Activated T-helper 1 cell treated with Interleukin-2 at 50 U/mL for 16 hours (primary cell): ENCODE results near the gene ARGLU1.

Source experiments
- DNase-seq: peaks from one replicate; pipeline ENCODE4 v3.0.0-alpha.2; 2020; ENCODE audit warnings: low read depth

ARGLU1 gene

DNA sequence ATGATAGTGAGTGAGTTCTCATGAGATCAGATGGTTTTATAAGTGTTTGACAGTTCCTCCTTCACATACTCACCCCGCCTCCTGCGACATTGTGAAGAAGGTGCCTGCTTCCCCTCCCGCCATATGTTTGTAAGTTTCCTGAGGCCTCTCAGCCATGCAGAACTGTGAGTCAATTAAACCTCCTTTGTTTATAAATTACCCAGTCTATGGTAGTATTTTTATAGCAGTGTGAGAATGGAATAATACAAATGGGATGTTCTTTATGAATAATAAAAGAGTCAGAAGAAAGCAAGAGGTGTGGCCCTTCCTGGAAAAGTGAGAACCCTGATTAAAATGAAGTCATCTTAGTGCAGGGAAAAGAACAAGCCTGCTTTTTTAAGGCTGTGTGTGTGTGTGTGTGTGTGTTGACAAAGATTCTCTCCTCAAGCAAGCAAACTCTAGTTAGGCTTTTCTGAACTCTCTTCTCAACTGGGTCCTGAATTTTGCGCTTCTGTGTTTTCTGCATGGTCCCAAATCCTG, 18.8 kb upstream of the ARGLU1 start:
- DNase-seq: no peak

DNA sequence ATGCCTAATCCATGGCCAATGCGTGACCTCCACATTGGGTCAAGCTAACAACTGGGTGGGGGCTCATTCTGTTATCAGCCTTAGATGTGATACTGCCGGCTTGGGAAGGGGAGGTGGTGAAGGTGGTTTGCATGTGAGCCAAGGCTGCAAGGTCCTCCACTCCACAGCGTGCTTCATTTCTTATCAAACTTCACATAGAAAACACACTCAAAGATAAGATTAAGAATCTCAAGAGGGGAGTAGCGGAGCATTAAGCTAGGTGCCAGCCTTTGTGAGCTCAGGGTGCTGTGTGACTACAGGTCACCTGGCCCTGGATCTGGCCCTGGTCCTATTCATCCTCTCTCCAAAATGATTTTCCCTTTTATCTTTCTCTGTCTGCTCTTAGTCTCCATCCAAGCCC, 13.3 kb upstream of the ARGLU1 start:
- no peak for DNase-seq

DNA sequence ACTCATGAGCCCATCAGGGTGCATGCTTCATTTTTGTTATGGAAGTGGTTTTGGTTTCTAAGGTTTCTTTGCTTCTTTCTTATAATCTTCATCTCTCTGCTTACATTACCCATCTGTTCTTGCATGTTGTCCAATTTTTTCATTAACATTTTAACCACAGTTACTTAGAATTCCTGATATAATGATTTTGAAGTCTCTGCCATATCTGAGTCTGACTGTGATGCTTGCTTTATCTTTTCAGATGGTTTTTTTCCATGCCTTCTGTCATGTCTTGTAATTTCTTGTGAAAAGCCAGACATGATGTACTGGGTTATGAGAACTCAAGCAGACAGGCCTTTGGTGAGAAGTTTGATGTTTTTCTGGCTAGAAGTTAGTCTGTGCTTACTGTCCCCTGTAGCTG, 8.0 kb upstream of the ARGLU1 start:
- no peak for DNase-seq

DNA sequence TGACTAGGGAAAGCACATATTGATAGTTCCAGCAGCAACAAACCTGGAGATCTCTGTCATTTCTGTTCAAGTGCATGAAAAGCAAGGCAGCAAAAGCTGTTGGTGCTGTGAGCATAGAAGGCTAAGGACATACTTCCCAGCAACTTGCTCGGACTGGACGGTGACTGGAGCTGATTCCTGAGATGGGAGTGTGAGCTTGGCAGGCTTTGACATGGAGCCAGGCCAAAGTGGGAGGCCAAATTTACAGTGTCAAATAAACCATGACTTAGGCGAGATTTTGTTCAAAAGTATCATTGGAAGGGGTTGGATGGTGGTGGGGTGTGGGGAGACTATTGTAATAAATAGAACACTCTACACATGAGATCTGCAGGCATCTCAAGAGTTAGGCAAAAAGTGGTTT, 5.9 kb upstream of the ARGLU1 start:
- DNase-seq: no peak

DNA sequence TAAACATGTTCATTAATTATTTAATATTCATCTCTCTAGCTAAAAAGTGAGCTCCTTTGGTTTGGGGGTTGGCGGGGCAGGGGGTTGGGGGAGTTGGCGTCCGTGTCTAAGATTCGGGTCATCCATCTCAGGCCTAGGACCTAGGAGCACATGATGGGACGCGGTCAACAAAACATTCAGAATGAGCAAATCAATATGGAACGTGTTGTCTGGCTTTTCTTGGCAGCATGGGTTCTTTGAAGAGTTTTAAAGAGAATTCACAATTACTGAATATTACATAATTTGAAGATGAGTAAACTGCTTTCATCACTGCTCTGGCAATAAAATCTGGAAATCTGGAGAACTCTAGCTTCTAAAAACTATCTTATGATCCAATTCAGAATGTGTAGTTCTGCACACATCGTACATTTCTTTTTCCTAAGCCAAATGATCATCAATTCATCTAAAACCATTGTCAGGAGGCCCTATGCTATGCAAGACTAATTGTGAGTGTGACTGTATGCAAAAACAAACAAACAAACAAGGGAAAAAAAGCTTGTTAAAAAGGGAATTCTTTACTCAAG, 5.4 kb upstream of the ARGLU1 start:
- no peak for DNase-seq

DNA sequence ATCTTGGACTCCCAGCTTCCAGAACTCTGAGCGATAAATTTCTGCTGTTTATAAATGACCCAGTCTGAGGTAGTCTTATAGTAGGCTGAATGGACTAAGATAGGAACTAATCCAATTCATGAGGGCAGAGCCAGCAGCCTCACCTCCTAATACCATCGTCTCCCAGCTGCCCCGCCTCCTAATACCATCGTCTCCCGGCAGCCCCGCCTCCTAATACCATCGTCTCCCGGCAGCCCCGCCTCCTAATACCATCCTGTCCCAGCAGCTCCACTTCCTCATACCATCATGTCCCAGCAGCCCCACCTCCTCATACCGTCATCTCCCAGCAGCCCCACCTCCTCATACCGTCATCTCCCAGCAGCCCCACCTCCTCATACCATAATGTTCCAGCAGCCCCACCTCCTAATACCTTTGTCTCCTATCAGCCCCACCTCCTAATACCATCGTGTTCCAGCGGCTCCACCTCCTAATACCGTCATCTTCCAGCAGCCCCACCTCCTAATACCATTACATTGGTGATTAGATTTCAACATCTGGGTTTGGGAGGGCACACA, 2.4 kb upstream of the ARGLU1 start:
- peak; percentile 56 for DNase-seq

DNA sequence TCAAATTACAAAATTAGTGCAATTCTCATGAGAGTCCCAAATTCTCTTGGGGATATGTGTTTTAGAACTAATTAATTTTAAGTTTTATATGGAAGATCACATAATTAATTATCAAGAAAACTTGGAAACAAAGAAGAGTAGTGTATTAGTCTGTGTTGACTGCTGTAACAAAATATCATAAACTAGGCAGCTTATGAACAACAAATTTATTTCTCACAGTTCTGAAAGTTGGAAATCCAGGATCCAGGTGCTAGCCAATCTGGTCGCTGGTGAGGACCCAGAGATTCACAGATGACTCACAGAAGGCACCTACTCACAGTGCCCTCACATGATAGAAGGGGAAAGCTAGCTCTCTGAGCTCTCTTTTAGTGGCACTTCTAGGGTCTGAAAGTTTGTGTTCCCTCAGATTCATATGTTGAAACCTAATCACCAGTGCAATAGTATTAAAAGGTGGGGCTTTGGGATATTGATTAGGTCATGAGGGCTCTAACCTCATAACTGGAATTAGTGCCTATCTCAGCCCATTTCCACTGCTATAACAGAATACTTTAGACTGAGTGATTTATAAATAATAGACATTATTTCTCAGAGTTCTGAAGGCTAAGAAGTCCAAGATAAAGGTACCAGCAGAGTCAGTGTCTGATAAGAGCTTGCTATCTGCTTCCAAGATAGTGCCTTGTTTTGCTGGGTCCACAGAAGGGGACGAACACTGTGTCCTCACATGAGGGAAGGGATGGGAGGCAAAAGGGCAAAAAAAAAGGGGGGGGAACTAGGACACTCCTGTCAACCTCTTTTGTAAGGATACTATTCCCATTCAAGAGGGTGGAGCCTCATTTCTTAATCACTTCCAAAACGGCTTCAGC, 1.5 kb upstream of the ARGLU1 start:
- no peak for DNase-seq

DNA sequence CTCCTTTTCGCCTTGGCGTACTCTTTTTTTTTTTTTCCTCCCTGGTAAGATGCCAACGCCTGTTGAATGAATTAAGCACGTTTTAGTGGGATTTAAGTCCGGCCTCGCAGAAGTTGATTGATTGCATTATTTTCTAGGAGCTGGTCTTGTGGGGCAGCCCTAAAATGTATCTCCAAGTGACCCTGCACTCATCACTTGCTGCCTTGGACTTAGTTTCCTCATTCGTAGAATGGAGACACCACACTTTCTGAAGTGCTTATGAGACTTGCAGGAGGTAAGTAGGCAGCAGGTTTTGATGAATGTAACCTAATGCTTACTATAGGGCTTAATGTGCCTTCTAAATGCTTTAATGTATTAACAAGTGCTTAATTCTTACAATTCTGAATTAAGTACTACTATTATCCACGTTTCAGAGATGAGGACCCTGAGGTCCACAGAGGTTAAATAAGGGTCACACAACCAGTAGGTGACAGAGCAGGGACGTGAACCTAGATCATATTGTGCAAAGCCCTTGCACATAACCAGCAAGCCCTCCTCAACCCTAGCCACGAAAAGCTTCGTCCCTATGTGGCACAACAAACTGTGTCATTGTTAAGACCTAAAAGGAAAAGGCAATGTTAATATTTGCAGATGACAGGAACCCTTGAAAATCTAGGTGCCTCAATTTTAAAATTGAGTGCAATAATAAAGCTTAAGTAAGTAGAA, 514 bp upstream of the ARGLU1 start:
- DNase-seq: no peak

DNA sequence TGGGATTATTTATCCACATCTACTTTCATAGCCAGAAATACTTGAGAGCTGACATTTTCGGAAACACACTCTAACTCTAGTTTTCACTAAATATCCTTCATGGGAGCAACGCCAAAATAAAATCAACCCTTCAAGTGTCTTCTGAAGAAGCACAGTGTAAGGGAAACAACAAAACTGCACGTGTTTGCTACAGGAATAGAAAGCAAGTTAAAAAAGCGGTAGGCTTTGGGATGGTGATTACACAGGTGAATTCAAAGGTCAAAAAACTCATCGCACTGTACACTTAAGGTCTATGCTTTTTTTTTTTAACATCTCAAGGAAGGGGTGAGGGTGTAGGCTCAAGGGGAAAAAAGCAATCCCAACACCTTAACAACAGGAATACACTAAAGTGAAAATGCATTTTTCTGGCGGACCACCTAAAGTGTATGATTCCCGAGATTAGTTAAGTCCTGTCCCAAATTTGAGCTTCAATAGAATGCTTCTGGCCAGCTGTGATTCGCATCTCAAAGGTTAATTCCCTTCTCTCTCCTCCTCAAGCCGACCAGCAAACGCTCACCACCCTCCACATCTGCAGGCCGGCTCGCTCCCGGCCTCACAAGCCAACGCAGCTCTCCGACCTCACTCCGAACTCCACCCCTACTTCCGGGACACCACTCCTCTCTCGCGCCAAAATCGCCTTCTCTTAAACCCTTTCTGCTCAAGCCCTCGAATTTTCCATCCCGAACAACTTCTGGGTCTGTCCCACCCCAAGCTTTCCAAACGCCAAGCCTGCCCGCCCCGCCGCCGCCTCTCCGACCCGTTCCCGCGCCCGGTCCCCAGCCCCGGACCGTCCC, 1.1 kb downstream of the ARGLU1 start:
- DNase-seq: peak; percentile 15

DNA sequence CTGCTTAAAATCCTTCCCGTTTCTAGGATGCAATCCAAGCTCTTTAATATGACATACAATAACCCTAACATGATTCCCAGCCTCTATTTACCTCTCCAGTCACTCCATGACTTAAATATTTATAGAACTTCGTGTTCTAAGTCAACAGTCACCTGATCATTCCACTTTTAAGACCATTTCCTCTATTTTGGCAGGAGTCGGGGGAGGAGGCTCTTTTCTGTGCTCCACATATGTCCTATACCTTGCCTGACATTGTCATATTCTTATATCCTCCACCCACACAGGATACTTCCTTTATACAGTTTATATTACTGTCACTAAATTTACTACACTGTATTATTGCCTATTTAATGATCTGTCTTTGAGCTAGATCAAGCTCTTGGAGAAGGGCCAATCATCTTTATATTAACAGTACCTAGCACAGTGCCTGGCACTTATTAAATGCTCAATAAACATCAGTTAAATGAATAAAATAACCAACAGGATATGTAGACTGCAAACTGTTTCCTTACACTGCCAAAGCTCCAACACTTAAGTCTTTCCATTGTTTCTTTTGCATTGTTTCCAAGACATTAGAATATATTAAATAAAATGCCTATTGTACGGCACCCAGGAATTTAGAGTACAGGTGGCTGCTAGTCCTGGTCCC, 2.7 kb downstream of the ARGLU1 start:
- no peak for DNase-seq

DNA sequence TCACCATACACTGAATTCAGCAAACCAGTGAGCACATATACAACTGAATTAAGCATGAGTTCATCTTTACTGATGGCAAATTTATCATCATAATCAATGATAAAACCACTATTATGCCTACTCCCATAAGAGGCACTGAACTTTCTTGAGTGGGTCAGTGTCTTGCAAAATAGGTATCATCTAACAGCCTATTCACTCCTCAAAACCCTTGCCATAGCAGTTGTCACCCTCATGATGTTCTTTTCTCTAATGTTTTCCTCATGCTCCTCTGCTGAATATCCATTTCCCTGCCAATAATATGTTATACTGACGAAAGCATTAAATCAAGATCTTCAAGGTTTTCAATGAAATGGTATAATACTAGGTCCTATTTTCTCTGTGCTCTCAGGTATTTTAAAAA, 5.6 kb downstream of the ARGLU1 start:
- no peak for DNase-seq

DNA sequence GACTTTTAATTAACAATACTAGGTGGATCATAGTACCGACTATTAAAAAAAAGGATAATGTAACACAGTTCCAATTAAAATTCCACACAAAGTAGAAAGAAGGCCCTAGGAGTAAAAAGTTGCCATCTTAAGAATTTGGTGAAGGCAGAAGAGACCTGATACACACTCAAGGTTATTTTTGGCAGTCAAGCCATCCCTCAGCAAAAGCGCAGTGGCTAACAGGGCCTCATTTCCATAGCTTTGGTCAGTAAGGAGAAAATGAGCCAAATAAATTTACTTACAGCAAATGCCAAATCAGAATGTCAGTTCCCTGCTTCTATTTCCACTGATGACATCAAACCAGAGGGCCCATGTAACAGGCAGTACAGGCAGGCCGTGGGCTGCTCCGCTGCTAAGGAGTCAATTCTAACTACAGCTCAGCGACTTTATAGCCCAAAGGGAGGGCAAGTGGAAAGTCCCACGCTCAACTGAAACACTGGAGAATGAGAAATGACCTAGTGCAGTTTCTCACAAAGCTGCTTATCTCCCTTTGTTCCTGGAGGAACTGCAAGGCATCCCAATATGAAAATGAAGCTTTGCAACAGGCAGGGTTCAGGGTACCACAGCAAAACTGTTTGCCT, 6.3 kb downstream of the ARGLU1 start:
- DNase-seq: no peak

DNA sequence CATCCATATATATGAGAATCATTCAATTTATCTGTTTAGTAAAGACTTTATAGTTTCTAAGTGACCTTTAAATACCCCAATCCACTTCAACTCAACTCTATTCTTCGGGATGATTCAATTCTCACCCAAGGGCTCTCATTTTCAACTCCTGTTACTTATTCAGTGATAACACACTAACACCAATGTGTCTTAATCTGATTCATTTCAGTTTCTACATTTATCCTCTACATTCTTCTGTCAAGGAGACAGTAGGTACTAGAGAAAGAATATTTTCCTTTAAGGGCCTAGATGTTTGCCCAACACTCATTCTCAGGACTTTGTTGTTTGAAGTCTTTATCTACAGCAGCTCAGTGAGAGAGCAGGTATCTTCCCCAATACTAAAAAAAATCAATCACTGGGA, 7.1 kb downstream of the ARGLU1 start:
- DNase-seq: no peak

DNA sequence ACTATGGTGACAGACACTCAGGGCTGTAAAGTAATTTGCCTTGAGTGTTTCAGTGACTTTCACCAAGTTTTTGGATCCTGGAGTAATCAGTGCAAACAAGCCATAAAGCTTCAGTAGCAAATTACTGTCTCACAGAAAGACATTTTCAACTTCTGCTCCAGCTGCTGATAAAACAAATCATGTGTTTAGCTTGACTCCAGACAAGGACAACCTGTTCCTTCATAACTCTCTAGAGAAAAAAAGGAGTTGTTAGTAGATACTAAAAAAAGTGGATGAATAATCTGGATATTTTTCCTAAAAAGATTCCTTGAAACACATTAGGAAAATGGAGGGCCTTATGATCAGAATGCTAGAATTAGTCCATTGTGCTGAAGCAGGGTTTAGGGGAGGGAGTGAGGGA, 9.4 kb downstream of the ARGLU1 start:
- no peak for DNase-seq

DNA sequence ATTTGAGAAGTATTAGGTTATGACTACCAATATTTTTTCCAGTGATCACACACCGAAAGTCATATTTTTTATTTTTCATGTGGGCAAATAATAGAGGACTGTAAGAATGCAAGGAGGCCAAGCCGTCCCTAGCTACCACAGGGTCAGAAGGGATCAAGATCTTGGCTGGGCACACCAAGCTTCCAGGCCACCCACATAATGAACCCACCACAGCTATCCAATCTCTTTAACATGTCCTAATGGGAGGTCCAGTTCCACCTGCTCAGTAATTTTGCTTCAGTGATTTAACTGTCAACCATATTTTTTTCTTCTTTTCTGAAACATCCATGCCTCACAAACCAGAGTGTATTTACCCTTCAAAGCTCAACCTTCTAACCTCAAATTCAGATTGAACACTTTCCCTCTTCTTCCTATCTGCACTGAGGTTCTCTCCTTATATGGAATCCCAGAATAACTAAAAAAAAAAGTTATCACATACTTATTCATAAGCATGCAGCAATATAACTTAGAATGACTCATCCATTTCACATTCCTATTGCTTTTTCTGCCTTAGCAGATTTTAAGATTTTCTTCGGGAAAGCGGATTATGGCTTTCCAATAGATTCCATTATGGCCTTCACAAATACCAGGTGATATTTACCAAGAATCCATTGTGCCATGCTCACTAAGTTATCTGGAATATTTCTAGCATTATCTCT, 12.2 kb downstream of the ARGLU1 start:
- DNase-seq: no peak

DNA sequence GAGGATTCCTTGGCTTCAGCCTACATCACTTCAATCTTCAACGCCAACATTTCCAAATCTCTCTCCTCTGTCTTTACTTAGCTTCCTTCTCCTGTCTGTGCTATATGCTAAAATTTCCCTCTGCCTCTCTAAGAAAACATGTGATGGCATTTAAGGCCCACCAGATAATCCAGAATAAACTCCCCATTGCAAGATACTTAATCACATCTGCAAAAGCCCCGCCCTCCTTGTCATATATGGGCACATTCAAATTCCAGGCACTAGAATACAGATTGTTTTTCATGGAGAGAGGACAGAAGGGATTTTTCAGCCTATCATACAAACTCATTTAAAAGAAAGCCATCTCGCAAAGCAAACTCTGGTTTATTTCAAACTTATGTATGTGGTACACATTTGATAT, 16.2 kb downstream of the ARGLU1 start:
- DNase-seq: no peak

DNA sequence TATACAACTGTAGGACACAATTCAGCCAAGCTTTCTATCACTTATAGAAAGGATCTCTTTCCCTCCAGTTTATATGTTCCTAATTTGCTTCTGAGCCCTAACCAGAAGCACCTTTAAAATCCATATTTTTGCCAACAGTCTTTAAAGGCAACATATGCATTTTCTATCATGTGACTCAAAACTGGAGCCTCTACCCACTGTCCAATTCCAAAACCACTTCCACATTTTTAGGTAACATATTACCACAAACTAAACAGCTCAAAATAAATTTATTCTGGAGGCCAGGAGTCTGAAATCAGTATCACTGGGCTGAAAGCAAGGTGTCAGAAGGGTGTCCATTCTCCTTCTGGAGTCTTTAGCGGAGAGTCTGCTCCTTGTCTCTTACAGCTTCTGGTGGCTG, 16.6 kb downstream of the ARGLU1 start:
- no peak for DNase-seq

DNA sequence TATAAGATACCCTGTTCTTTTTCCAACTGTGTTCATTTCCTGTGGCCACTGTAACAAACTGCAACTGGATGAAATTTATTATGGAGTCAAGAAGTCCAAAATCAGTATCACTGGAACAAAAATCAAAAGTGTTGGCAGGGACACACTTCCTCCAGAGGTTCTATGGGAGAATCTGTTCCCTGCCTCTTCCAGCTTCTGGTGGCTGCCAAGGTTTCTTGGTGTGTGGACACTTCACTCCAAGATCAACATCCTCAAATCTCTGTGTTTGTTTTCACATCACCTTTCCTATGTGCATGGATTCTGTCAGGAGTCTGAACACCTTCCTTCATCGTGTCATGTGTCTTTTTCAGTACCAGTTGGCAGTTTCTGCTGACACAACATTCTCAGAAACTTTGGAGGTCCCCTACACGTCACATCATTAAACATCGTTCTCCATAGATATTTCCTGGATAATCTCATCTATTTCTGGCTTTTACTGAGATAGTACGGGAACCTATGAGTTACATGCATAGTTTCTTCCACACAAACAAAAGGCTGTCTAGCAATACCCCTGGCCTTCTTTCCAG, 17.3 kb downstream of the ARGLU1 start:
- no peak for DNase-seq

DNA sequence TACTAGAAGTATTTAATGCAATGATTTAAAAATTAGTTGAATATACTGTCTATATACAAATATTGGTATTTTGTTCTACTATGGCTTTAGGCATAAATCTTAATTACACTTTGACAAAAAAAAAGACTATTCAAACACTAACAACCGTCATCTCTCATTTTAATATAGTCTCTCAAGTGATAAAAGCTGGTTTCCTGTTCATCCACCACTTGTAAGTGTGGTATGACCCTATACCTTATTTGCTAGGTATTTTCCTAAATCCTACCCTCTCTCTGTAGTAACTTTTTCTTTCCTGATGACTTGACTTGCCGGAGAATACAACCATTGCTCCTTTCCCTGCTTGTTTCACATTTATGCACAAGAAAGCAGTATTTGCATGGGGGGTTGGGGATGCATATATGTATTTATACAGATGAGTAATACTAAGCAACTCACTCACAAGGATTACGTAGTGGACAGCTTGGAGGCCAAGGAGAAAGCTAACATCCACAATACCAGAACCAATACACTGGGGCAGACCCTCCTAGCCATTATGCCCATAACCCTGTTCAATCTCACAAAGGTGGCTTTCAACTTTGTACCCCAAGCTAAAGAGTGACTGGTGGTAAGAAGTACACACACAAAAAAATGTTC, 19.8 kb downstream of the ARGLU1 start:
- DNase-seq: no peak
